H1 (cell line): ENCODE measurements around the gene CCDC33. TPM values are rescaled to one million over a fixed set of nuclear protein-coding genes. Genes with fewer than 3 reads are reported as not detected.

Experiments
- CTCF ChIA-PET: fragments of 300-600 bp; sonication (Branson Sonifier 250); formaldehyde crosslinking; loops from one replicate; lab custom pipeline; 2021; ENCODE audit not compliant: partially characterized antibody; lab: Charles Lee
- POLR2A ChIA-PET: fragments of 300-600 bp; sonication (Branson Sonifier 250); formaldehyde crosslinking; loops from one replicate; lab custom pipeline; 2021; ENCODE audit warnings: inconsistent platforms; ENCODE audit not compliant: partially characterized antibody; lab: Charles Lee
- DNase-seq, 2 experiments: peaks; one replicate each; pipeline versions ENCODE4 v3.0.0 to v3.0.0-alpha.2; 2010 to 2022; ENCODE audit warnings: low spot score in 2 of 2, low read depth in 1 of 2, mixed read lengths in 1 of 2
- FAIRE-seq: peaks from 2 replicates; lab custom pipeline; 2011; peaks lifted over from hg19 to GRCh38; lab: Jason Lieb, UNC
- H2AFZ ChIP-seq: 2 replicates; pipeline ENCODE4 v1.8.1; 2012; ENCODE audit warnings: low read length, inconsistent platforms
- H2AK5ac ChIP-seq: 2 replicates; pipeline ENCODE4 v1.6.1; 2013; ENCODE audit warnings: low read depth, low read length
- H2BK120ac ChIP-seq: replicated peaks from 2 replicates; pipeline ENCODE3; 2013; ENCODE audit warnings: low read depth, low read length, inconsistent platforms
- H2BK12ac ChIP-seq: 2 replicates; pipeline ENCODE4 v1.6.1; 2013; ENCODE audit warnings: low read depth, low read length
- H2BK15ac ChIP-seq: 2 replicates; pipeline ENCODE4 v1.6.1; 2013; ENCODE audit warnings: low read length
- H2BK20ac ChIP-seq: 2 replicates; pipeline ENCODE4 v1.6.1; 2013; ENCODE audit warnings: low read length
- H2BK5ac ChIP-seq: 2 replicates; pipeline ENCODE4 v1.6.1; 2013; ENCODE audit warnings: low read depth, low read length
- H3K14ac ChIP-seq: 2 replicates; pipeline ENCODE4 v1.6.1; 2013; ENCODE audit warnings: inconsistent platforms; ENCODE audit not compliant: insufficient read length
- H3K18ac ChIP-seq: 2 replicates; pipeline ENCODE4 v1.6.1; 2013; ENCODE audit warnings: low read length; ENCODE audit errors: extremely low read depth
- H3K23ac ChIP-seq: 2 replicates; pipeline ENCODE4 v1.6.1; 2013; ENCODE audit warnings: inconsistent platforms; ENCODE audit not compliant: insufficient read length
- H3K23me2 ChIP-seq: 2 replicates; pipeline ENCODE4 v1.6.1; 2013; ENCODE audit warnings: low read depth, low read length
- H3K27ac ChIP-seq: 2 replicates; pipeline ENCODE4 v1.6.1; 2011; ENCODE audit warnings: low read depth, low read length, inconsistent platforms
- H3K27me3 ChIP-seq, 4 experiments: replicated peaks in 1 of 4; 1 replicate in 1 of 4; 2 replicates in 3 of 4; pipeline versions ENCODE4 v1.6.1 to v1.8.1; 2011 to 2013; ENCODE audit warnings: low read length in 3 of 4, mild to moderate bottlenecking in 3 of 4, inconsistent platforms in 2 of 4, mixed read lengths in 2 of 4, moderate library complexity in 1 of 4; ENCODE audit not compliant: control insufficient read depth in 3 of 4, insufficient read depth in 3 of 4; ENCODE audit errors: extremely low read depth in 1 of 4
- H3K36me3 ChIP-seq, 4 experiments: 2 replicates each; pipeline versions ENCODE4 v1.6.1 to v1.8.1; 2011 to 2013; ENCODE audit warnings: mild to moderate bottlenecking in 4 of 4, low read length in 3 of 4, moderate library complexity in 2 of 4, control low read depth in 1 of 4, inconsistent platforms in 1 of 4; ENCODE audit not compliant: insufficient read depth in 4 of 4, control insufficient read depth in 2 of 4
- H3K4ac ChIP-seq: replicated peaks from 2 replicates; pipeline ENCODE3; 2013; ENCODE audit warnings: low read length, low read depth, mixed read lengths, inconsistent platforms; ENCODE audit not compliant: insufficient read length
- H3K4me1 ChIP-seq, 4 experiments: replicated peaks in 1 of 4; 1 replicate in 1 of 4; 2 replicates in 3 of 4; pipeline versions ENCODE4 v1.6.1 to v1.8.1; 2011 to 2013; ENCODE audit warnings: low read length in 3 of 4, inconsistent platforms in 2 of 4, mixed read lengths in 1 of 4; ENCODE audit not compliant: insufficient read depth in 4 of 4, control insufficient read depth in 3 of 4
- H3K4me2 ChIP-seq, 2 experiments: 2 replicates each; pipeline versions ENCODE4 v1.6.1 to v1.8.1; 2011 to 2013; ENCODE audit warnings: low read depth in 2 of 2, low read length in 2 of 2, control low read depth in 1 of 2, inconsistent platforms in 1 of 2, mild to moderate bottlenecking in 1 of 2; ENCODE audit not compliant: insufficient read depth in 1 of 2
- H3K4me3 ChIP-seq, 4 experiments: fragments of 200-600, 300-600 bp in 1 of 4; sonication (generic), shearing (Covaris generic), sonication (Bioruptor Twin) in 1 of 4; 2 replicates each; pipeline versions ENCODE4 v1.5.1 to v1.8.1; 2011 to 2016; ENCODE audit warnings: low read length in 4 of 4, low read depth in 3 of 4, control low read depth in 2 of 4, inconsistent platforms in 2 of 4, mild to moderate bottlenecking in 2 of 4, mixed read lengths in 1 of 4, moderate library complexity in 1 of 4; ENCODE audit not compliant: insufficient read depth in 2 of 4; ENCODE audit errors: extremely low read depth in 1 of 4
- H3K56ac ChIP-seq: replicated peaks from 2 replicates; pipeline ENCODE3; 2013; ENCODE audit warnings: low read depth, mild to moderate bottlenecking, mixed read lengths, low read length, inconsistent platforms; ENCODE audit not compliant: insufficient read length
- H3K79me1 ChIP-seq: 2 replicates; pipeline ENCODE4 v1.6.1; 2013; ENCODE audit warnings: low read depth, low read length, control low read depth
- H3K79me2 ChIP-seq, 2 experiments: 2 replicates each; pipeline versions ENCODE4 v1.6.1 to v1.8.1; 2012 to 2013; ENCODE audit warnings: low read length in 2 of 2, mild to moderate bottlenecking in 2 of 2, inconsistent platforms in 1 of 2; ENCODE audit not compliant: insufficient read depth in 2 of 2, control insufficient read depth in 1 of 2
- H3K9ac ChIP-seq, 4 experiments: replicated peaks in 1 of 4; 1 replicate in 1 of 4; 2 replicates in 3 of 4; pipeline versions ENCODE4 v1.6.1 to v1.8.1; 2011 to 2013; ENCODE audit warnings: low read depth in 3 of 4, low read length in 3 of 4, control low read depth in 2 of 4, mild to moderate bottlenecking in 2 of 4, moderate library complexity in 2 of 4, inconsistent platforms in 1 of 4; ENCODE audit errors: extremely low read depth in 1 of 4
- H3K9me3 ChIP-seq, 2 experiments: 2 replicates each; pipeline versions ENCODE4 v1.6.1 to v1.8.1; 2012 to 2013; ENCODE audit warnings: mild to moderate bottlenecking in 2 of 2, moderate library complexity in 2 of 2, control low read depth in 1 of 2, inconsistent platforms in 1 of 2, low read depth in 1 of 2, low read length in 1 of 2, mixed read lengths in 1 of 2; ENCODE audit not compliant: insufficient read depth in 2 of 2
- H4K20me1 ChIP-seq, 2 experiments: replicated peaks in 1 of 2; 2 replicates each; pipeline versions ENCODE3 to v1.8.1; 2011 to 2013; ENCODE audit warnings: inconsistent platforms in 2 of 2, low read length in 2 of 2, mild to moderate bottlenecking in 1 of 2; ENCODE audit not compliant: insufficient read depth in 2 of 2, control insufficient read depth in 1 of 2
- H4K5ac ChIP-seq: 2 replicates; pipeline ENCODE4 v1.6.1; 2013; ENCODE audit warnings: low read length, low read depth, mixed read lengths, inconsistent platforms; ENCODE audit not compliant: insufficient read length
- H4K8ac ChIP-seq: 2 replicates; pipeline ENCODE4 v1.8.0; 2013; ENCODE audit warnings: mild to moderate bottlenecking, moderate library complexity, low read length, inconsistent platforms; ENCODE audit not compliant: insufficient read depth; ENCODE audit errors: extremely low read depth
- H4K91ac ChIP-seq: replicated peaks from 2 replicates; pipeline ENCODE3; 2013; ENCODE audit warnings: low read length, mixed read lengths, inconsistent platforms; ENCODE audit not compliant: insufficient read length
- ASH2L ChIP-seq: fragments of 200-600, 300-600 bp; sonication (generic); IDR thresholded peaks from one replicate; pipeline ENCODE4 v1.7.1; 2017; ENCODE audit warnings: low read length
- CTBP2 ChIP-seq: IDR thresholded peaks from 2 replicates; pipeline ENCODE4 v1.7.0; 2011; ENCODE audit warnings: borderline replicate concordance, mild to moderate bottlenecking, moderate library complexity, mixed read lengths, low read length; ENCODE audit not compliant: insufficient read depth, insufficient read length
- E2F6 ChIP-seq: IDR thresholded peaks from 2 replicates; pipeline ENCODE4 v1.6.1; 2012; ENCODE audit warnings: inconsistent platforms
- KDM5A ChIP-seq: fragments of 200-600 bp; IDR thresholded peaks from 2 replicates; pipeline ENCODE4 v1.7.1; 2012; ENCODE audit warnings: mild to moderate bottlenecking, low read length, inconsistent platforms, mixed read lengths
- RBBP5 ChIP-seq: IDR thresholded peaks from 2 replicates; pipeline ENCODE4 v1.7.1; 2012; ENCODE audit warnings: low read depth, mild to moderate bottlenecking, inconsistent platforms, low read length, moderate library complexity, borderline replicate concordance
- SP1 ChIP-seq: IDR thresholded peaks from 2 replicates; pipeline ENCODE4 v1.6.1; 2011; ENCODE audit warnings: low read depth, low read length
- WGBS, 2 experiments: shearing (Covaris generic) in 1 of 2; methylation state at CpG; one replicate each; pipeline versions ENCODE4 v1.1.6 to v1.1.7; 2013 to 2015; ENCODE audit warnings: low lambda C conversion rate in 2 of 2, mixed read lengths in 2 of 2, inconsistent platforms in 1 of 2, low coverage in 1 of 2, missing lambda C conversion rate in 1 of 2; ENCODE audit not compliant: insufficient replicate concordance in 2 of 2, insufficient coverage in 1 of 2, insufficient read length in 1 of 2; ENCODE audit errors: extremely low coverage in 1 of 2, missing lambda C conversion rate in 1 of 2; 5-methylcytosine and 5-hydroxymethylcytosine counted together
- polyA plus RNA-seq, 7 experiments: library from polyadenylated mRNA; depleted of rRNA in 3 of 7; stranded (reverse) in 5 of 7; unstranded in 2 of 7; fragments of >200 nt in 5 of 7; fragments of 200-250 nt in 2 of 7; gene quantifications; 1 replicate in 5 of 7; 2 replicates in 1 of 7; 4 replicates in 1 of 7; pipeline versions ENCODE4 v1.2.1 to v1.2.3, GENCODE V29; 2011 to 2013; ENCODE audit warnings: missing spikeins in 2 of 7, mixed read lengths in 2 of 7
- total RNA-seq: library from RNA; stranded (reverse); fragmentation: NEBNext Ultra II Directional; extraction: Animal tissue kit (Norgen Biotek cat#: 25700); gene quantifications from 2 replicates; pipeline ENCODE4 v1.2.1, GENCODE V29; 2021

Gene CCDC33
- total and polyA plus RNA-seq, 2 of the 8 experiments (the other 6 are each of a cell fraction or from before 2014, with no cell fraction given), result 2.0 to 2.7 TPM

DNA sequence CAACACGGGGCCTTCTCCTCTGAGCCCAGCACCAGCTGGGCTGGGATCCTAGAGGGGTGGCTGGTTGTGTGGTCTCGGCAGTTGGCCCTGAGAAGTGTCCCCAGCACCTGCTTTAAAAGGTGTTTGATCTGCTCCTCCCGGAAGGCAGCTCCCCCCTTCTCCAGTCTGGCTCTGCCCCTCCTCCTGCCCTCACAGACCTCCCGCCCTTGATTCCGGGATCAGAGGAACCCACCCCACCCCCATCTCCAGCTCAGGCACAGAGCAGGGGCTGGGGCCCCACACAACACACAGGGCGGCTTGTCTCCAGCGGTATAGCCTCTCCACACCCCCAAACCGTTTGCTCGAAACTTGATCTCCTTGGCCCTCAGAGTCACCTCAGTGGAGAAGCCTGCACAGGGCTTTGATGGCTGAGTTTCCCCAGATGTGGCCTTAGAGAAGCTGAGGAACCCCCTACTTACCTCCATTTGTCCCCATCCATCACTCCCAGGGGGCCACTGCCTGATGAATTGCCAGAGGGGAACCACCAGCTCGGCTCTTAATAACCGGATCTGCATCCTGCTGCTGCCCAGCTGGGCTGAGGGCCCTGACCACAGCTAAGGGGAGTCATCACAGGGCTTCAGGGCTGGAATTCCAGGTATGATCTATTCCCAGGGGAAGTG is 27.1 kb upstream of the CCDC33 start:
- H3K27ac ChIP-seq, result no peak overlapping the region
- H2BK15ac ChIP-seq, result 0 out of 2 replicates have a peak overlapping the region, but pooled peaks have one; percentile 46
- peak; percentile 53 for TF ChIP-seq CTBP2
- peak; percentile 65 for TF ChIP-seq ASH2L
- 0 out of 2 replicates have a peak, but pooled peaks have one; percentile 38 for TF ChIP-seq RBBP5
- peak; percentile 48; the same call in 1 of the 2 replicates for TF ChIP-seq E2F6
- TF ChIP-seq KDM5A, result no peak
- TF ChIP-seq SP1, result peak; percentile 67; the same call in 1 of the 2 replicates
- peak in 1 of 2 experiments; percentile 73 for DNase-seq
- H3K56ac ChIP-seq, result no peak overlapping the region
- H3K9me3 ChIP-seq, result no peaks in the 10 kb centered on the region
- no peak overlapping the region for H2AFZ ChIP-seq
- peak overlapping the region; percentile 91; the same call in 1 of the 2 replicates for H2BK5ac ChIP-seq
- no peaks in the 10 kb centered on the region for H4K20me1 ChIP-seq
- peak overlapping the region; percentile 87 for H2BK120ac ChIP-seq
- H3K4me1 ChIP-seq, result peaks cover 22 to 59% (median 42%) of the 10 kb centered on the region in 4 experiments
- no peaks in the 10 kb centered on the region for H3K23me2 ChIP-seq
- peak overlapping the region; percentile 89 for H3K18ac ChIP-seq
- H2AK5ac ChIP-seq, result 0 out of 2 replicates have a peak overlapping the region, but pooled peaks have one; percentile 75
- H3K4ac ChIP-seq, result peak overlapping the region; percentile 72
- ChIA-PET POLR2A (interaction anchor here (0.8 to 5.9 kb wide), 7 partner anchors 9 to 87 kb away, joined by 3 to 38 read pairs (median 4); no protein-coding TSS in a partner anchor), CTCF (interaction anchor here (0.5 to 2.9 kb wide), 19 partner anchors 10 to 281 kb away, joined by 3 to 14 read pairs (median 4); partner anchors contain the start of gene ISLR2)
- peak overlapping the region; percentile 18 for H4K5ac ChIP-seq
- peak overlapping the region; percentile 92; the same call in 1 of the 2 replicates for H2BK12ac ChIP-seq
- H3K4me3 ChIP-seq, result peak overlapping the region in 1 of 4 experiments; percentile 21; a peak in 4 of 8 replicates
- no peaks in the 10 kb centered on the region for H3K79me2 ChIP-seq
- 22% methylated on average over 11 of the region's 11 CpGs; no CpG with 5 or more reads in 1 of the 2 experiments for WGBS, 2 experiments
- peak overlapping the region; percentile 24 to 40; a peak in 3 of 4 replicates for H3K4me2 ChIP-seq
- no peaks in the 10 kb centered on the region for H3K79me1 ChIP-seq
- no peaks in the 10 kb centered on the region for H3K36me3 ChIP-seq
- peaks cover 0 to 11% (median 4%) of the 10 kb centered on the region in 4 experiments; a peak in 3 of 7 replicates for H3K27me3 ChIP-seq
- peak overlapping the region; percentile 55 for H2BK20ac ChIP-seq
- H3K14ac ChIP-seq, result no peak overlapping the region
- no peak for FAIRE-seq
- no peak overlapping the region; the same call in none of the 2 replicates for H4K8ac ChIP-seq
- peak overlapping the region; percentile 96 for H4K91ac ChIP-seq
- no peak overlapping the region for H3K23ac ChIP-seq
- H3K9ac ChIP-seq, result no peak overlapping the region
